ENCODE results near the gene CREB3L2.

CREB3L2 gene

GRCh38 chr7:138009350-138009653 is 7.4 kb upstream of the CREB3L2 start:
- DNase-seq: no peak

- DNase-seq: no peak
Measured at GRCh38 chr7:138008588-138009349, 6.9 kb upstream of the CREB3L2 start.

- DNase-seq: no peak
Measured at GRCh38 chr7:138008019-138008587, 6.2 kb upstream of the CREB3L2 start.

- no peak for DNase-seq
Measured at GRCh38 chr7:138006106-138006505, 4.2 kb upstream of the CREB3L2 start.

- DNase-seq: no peak
Measured at GRCh38 chr7:138004936-138005335, 3.0 kb upstream of the CREB3L2 start.

- no peak for DNase-seq
Measured at GRCh38 chr7:138004046-138004445, 2.2 kb upstream of the CREB3L2 start.

GRCh38 chr7:138002828-138003189 is 923 bp upstream of the CREB3L2 start:
- DNase-seq: no peak

GRCh38 chr7:138002096-138002827 is 376 bp upstream of the CREB3L2 start:
- DNase-seq: peak; percentile 98

GRCh38 chr7:138000081-138000701 is 1.7 kb downstream of the CREB3L2 start:
- DNase-seq: no peak

GRCh38 chr7:137999496-138000080 is 2.3 kb downstream of the CREB3L2 start:
- no peak for DNase-seq

GRCh38 chr7:137998250-137998649 is 3.6 kb downstream of the CREB3L2 start:
- DNase-seq: no peak

- DNase-seq: no peak
Measured at GRCh38 chr7:137996871-137997270, 5.0 kb downstream of the CREB3L2 start.

- DNase-seq: no peak
Measured at GRCh38 chr7:137996386-137996851, 5.5 kb downstream of the CREB3L2 start.

- DNase-seq: no peak
Measured at GRCh38 chr7:137994216-137994615, 7.7 kb downstream of the CREB3L2 start.

- no peak for DNase-seq
Measured at GRCh38 chr7:137993395-137993743, 8.5 kb downstream of the CREB3L2 start.

- DNase-seq: no peak
Measured at GRCh38 chr7:137992550-137993394, 9.1 kb downstream of the CREB3L2 start.

- DNase-seq: no peak
Measured at GRCh38 chr7:137992104-137992549, 9.8 kb downstream of the CREB3L2 start.

GRCh38 chr7:137990251-137990941 is 11.5 kb downstream of the CREB3L2 start:
- DNase-seq: no peak

GRCh38 chr7:137989590-137989989 is 12.3 kb downstream of the CREB3L2 start:
- no peak for DNase-seq

GRCh38 chr7:137989094-137989493 is 12.8 kb downstream of the CREB3L2 start:
- no peak for DNase-seq

GRCh38 chr7:137987968-137988367 is 13.9 kb downstream of the CREB3L2 start:
- DNase-seq: no peak

- no peak for DNase-seq
Measured at GRCh38 chr7:137987563-137987962, 14.3 kb downstream of the CREB3L2 start.
